T-helper 2 cell treated with Interferon-gamma antibody and Interleukin-4, amounts not matched to agents 100 ng/mL and 5 ng/mL, for 36 hours (primary cell): ENCODE measurements around the gene MICAL3. TPM values are rescaled to one million over a fixed set of nuclear protein-coding genes. Genes with fewer than 3 reads are reported as not detected.

ENCODE experiments used
- intact Hi-C: fragments of 100-400 bp; cut with micrococcal nuclease; formaldehyde crosslinking; loops from one replicate; pipeline ENCODE4 v1.15.1; 2023
- total RNA-seq: library from RNA; stranded (reverse); gene quantifications from 2 replicates; pipeline ENCODE4 v1.2.3, GENCODE V29; 2022

Gene MICAL3
- total RNA-seq, 1 donor from 2014 or later = 38.7 TPM

GRCh38 chr22:17782621-17783020 is 241.7 kb downstream of the MICAL3 start:
- intact Hi-C loops = no loop called here

- intact Hi-C loops = no loop called here
These were observed 242.2 kb downstream of the MICAL3 start for GRCh38 chr22:17782158-17782557.

- intact Hi-C loops = no loop called here
These were observed 242.9 kb downstream of the MICAL3 start for GRCh38 chr22:17781319-17782031.

- intact Hi-C loops = no loop called here
These were observed 243.5 kb downstream of the MICAL3 start for GRCh38 chr22:17780741-17781318.

GRCh38 chr22:17780116-17780740 is 244.1 kb downstream of the MICAL3 start:
- intact Hi-C loops = no loop called here

- intact Hi-C loops = no loop called here
These were observed 244.9 kb downstream of the MICAL3 start for GRCh38 chr22:17779286-17780115.

- intact Hi-C loops = no loop called here
These were observed 245.9 kb downstream of the MICAL3 start for GRCh38 chr22:17778412-17778976.

- intact Hi-C loops = loop anchor here (1.0 to 2.0 kb wide), 4 partner anchors 10 to 693 kb away; partner anchors contain the start of genes BCL2L13, IL17RA and PEX26
These were observed 246.7 kb downstream of the MICAL3 start for GRCh38 chr22:17777717-17778044.

GRCh38 chr22:17777005-17777716 is 247.2 kb downstream of the MICAL3 start:
- intact Hi-C loops = loop anchor here (1.0 to 2.0 kb wide), 4 partner anchors 10 to 693 kb away; partner anchors contain the start of genes BCL2L13, IL17RA and PEX26

- intact Hi-C loops = loop anchor here (2.0 kb wide), 1 partner anchor 301 kb away; the partner anchor contains the start of gene PEX26
These were observed 248.4 kb downstream of the MICAL3 start for GRCh38 chr22:17775781-17776465.

- intact Hi-C loops = no loop called here
These were observed 249.3 kb downstream of the MICAL3 start for GRCh38 chr22:17774926-17775685.

GRCh38 chr22:17774206-17774925 is 250.0 kb downstream of the MICAL3 start, which contains the start of gene BID:
Gene BID (minus strand): TSS chr22:17774469. CDS start chr22:17750116, 24,353 bp downstream.
- intact Hi-C loops = no loop called here

GRCh38 chr22:17773606-17774205 is 250.7 kb downstream of the MICAL3 start:
- intact Hi-C loops = no loop called here

GRCh38 chr22:17772958-17773605 is 251.3 kb downstream of the MICAL3 start:
- intact Hi-C loops = no loop called here

- intact Hi-C loops = no loop called here
These were observed 252.0 kb downstream of the MICAL3 start for GRCh38 chr22:17772249-17772957.

- intact Hi-C loops = no loop called here
These were observed 253.9 kb downstream of the MICAL3 start for GRCh38 chr22:17770180-17771077.
